IMR-90 (cell line): ENCODE data around the gene TMEM59. TPM values are rescaled to one million over a fixed set of nuclear protein-coding genes. Genes with fewer than 3 reads are reported as not detected.
"Not testable (repeated sequence)": the region's sequence is repeated elsewhere in the genome, so short reads cannot be mapped to it uniquely, and the experiment has no call there.

ENCODE experiments used
- ATAC-seq: fragments of 200-7000 bp; cut with Tn5 transposase; 2 replicates; pipeline ENCODE4 v1.9.1; 2020; ENCODE audit warnings: low read depth, mild to moderate bottlenecking, moderate library complexity
- BruUV-seq: library from RNA; stranded (reverse); fragments of 400-500 nt; replicated peaks from 2 replicates; lab custom pipeline; 2021; lab: Mats Ljungman, UMichigan
- CTCF ChIA-PET: fragments of 300-600 bp; formaldehyde crosslinking; extraction: SDS; loops from one replicate; lab custom pipeline; 2021; ENCODE audit warnings: antibody characterized with exemption; lab: Yijun Ruan, JAX
- POLR2A ChIA-PET: fragments of 300-600 bp; sonication (Branson Sonifier 250); formaldehyde crosslinking; loops from one replicate; lab custom pipeline; 2022; ENCODE audit warnings: antibody characterized with exemption; ENCODE audit not compliant: unreplicated experiment; lab: Charles Lee
- DNase-seq: peaks from one replicate; pipeline ENCODE4 v3.0.0; 2013
- H2AFZ ChIP-seq: replicated peaks from 2 replicates; pipeline ENCODE3; 2013; ENCODE audit warnings: low read length, mild to moderate bottlenecking; ENCODE audit not compliant: poor library complexity
- H2AK5ac ChIP-seq: 2 replicates; pipeline ENCODE4 v1.6.1; 2013; ENCODE audit warnings: low read depth, low read length, inconsistent platforms
- H2AK9ac ChIP-seq: replicated peaks from 2 replicates; pipeline ENCODE3; 2013; ENCODE audit warnings: mild to moderate bottlenecking, low read depth, low read length, moderate library complexity; ENCODE audit not compliant: poor library complexity
- H2BK120ac ChIP-seq: 2 replicates; pipeline ENCODE4 v1.6.1; 2013; ENCODE audit warnings: low read depth, low read length, inconsistent platforms
- H2BK15ac ChIP-seq: 3 replicates; pipeline ENCODE4 v1.6.1; 2013; ENCODE audit warnings: low read depth, low read length, inconsistent platforms
- H2BK20ac ChIP-seq: 2 replicates; pipeline ENCODE4 v1.6.1; 2013; ENCODE audit warnings: low read depth, mild to moderate bottlenecking, inconsistent platforms, low read length, moderate library complexity
- H2BK5ac ChIP-seq: 2 replicates; pipeline ENCODE4 v1.6.1; 2013; ENCODE audit warnings: mild to moderate bottlenecking, low read depth, low read length, inconsistent platforms; ENCODE audit not compliant: poor library complexity, severe bottlenecking
- H3K14ac ChIP-seq: replicated peaks from 2 replicates; pipeline ENCODE4 v1.6.1; 2013; ENCODE audit warnings: low read depth, low read length, inconsistent platforms
- H3K18ac ChIP-seq: 2 replicates; pipeline ENCODE4 v1.6.1; 2013; ENCODE audit warnings: low read depth, low read length, control low read depth
- H3K23ac ChIP-seq: 2 replicates; pipeline ENCODE4 v1.6.1; 2013; ENCODE audit warnings: low read depth, low read length, inconsistent platforms
- H3K27ac ChIP-seq: 2 replicates; pipeline ENCODE4 v1.5.1; 2013; ENCODE audit warnings: mild to moderate bottlenecking, control low read depth, low read length; ENCODE audit not compliant: insufficient read depth
- H3K27me3 ChIP-seq: 2 replicates; pipeline ENCODE4 v1.6.1; 2013; ENCODE audit warnings: low read length; ENCODE audit not compliant: control insufficient read depth, insufficient read depth
- H3K36me3 ChIP-seq: 2 replicates; pipeline ENCODE4 v1.6.1; 2013; ENCODE audit warnings: low read length, mixed read lengths; ENCODE audit not compliant: control insufficient read depth, insufficient read depth
- H3K4ac ChIP-seq: 2 replicates; pipeline ENCODE4 v1.6.1; 2013; ENCODE audit warnings: low read depth, low read length, inconsistent platforms
- H3K4me1 ChIP-seq: 2 replicates; pipeline ENCODE4 v1.6.1; 2013; ENCODE audit warnings: low read length, mixed read lengths; ENCODE audit not compliant: control insufficient read depth, insufficient read depth
- H3K4me2 ChIP-seq: 2 replicates; pipeline ENCODE4 v1.6.1; 2013; ENCODE audit warnings: low read depth, mild to moderate bottlenecking, control low read depth, low read length, moderate library complexity
- H3K4me3 ChIP-seq: 2 replicates; pipeline ENCODE4 v1.5.1; 2013; ENCODE audit warnings: low read depth, mild to moderate bottlenecking, control low read depth, low read length, moderate library complexity; ENCODE audit not compliant: insufficient read depth
- H3K56ac ChIP-seq: 2 replicates; pipeline ENCODE4 v1.6.1; 2013; ENCODE audit warnings: low read length, inconsistent platforms; ENCODE audit not compliant: insufficient read depth; ENCODE audit errors: extremely low read depth
- H3K79me1 ChIP-seq, 2 experiments: 2 replicates each; pipeline ENCODE4 v1.6.1; 2013; ENCODE audit warnings: low read length in 2 of 2, inconsistent platforms in 1 of 2, low read depth in 1 of 2
- H3K9ac ChIP-seq: 2 replicates; pipeline ENCODE4 v1.6.1; 2013; ENCODE audit warnings: low read depth, low read length, control low read depth
- H3K9me1 ChIP-seq: 2 replicates; pipeline ENCODE4 v1.6.1; 2013; ENCODE audit warnings: low read length, inconsistent platforms; ENCODE audit not compliant: insufficient read depth
- H3K9me3 ChIP-seq: 2 replicates; pipeline ENCODE4 v1.6.1; 2013; ENCODE audit warnings: low read length; ENCODE audit not compliant: control insufficient read depth, insufficient read depth
- H4K20me1 ChIP-seq: 2 replicates; pipeline ENCODE4 v1.6.1; 2013; ENCODE audit warnings: low read length, inconsistent platforms; ENCODE audit not compliant: insufficient read depth
- H4K5ac ChIP-seq: 2 replicates; pipeline ENCODE4 v1.6.1; 2013; ENCODE audit warnings: mild to moderate bottlenecking, low read depth, low read length, control low read depth
- H4K8ac ChIP-seq, 2 experiments: 2 replicates each; pipeline ENCODE4 v1.6.1; 2013; ENCODE audit warnings: low read depth in 2 of 2, low read length in 2 of 2, control low read depth in 1 of 2, inconsistent platforms in 1 of 2
- H4K91ac ChIP-seq: 2 replicates; pipeline ENCODE4 v1.6.1; 2013; ENCODE audit warnings: low read depth, low read length, inconsistent platforms; ENCODE audit not compliant: insufficient read depth
- WGBS, 2 experiments: methylation state at CpG; one replicate each; pipeline versions ENCODE4 v1.1.5 to v1.1.7; 2013; ENCODE audit warnings: missing lambda C conversion rate in 2 of 2; ENCODE audit not compliant: insufficient read length in 1 of 2; ENCODE audit errors: extremely low coverage in 2 of 2; 5-methylcytosine and 5-hydroxymethylcytosine counted together
- dilution Hi-C: fragments of 300-500 bp; cut with HindIII; formaldehyde crosslinking; loops from one replicate; pipeline ENCODE4 v1.14.3; 2018; ENCODE audit warnings: low sequenced_read_pairs; ENCODE audit not compliant: unreplicated experiment
- in situ Hi-C: fragments of 300-500 bp; cut with MboI; formaldehyde crosslinking; loops from 3 replicates; pipeline ENCODE4 v1.14.3; 2019; ENCODE audit warnings: low sequenced_read_pairs, inconsistent platforms, mixed read lengths
- intact Hi-C: fragments of 100-400 bp; cut with micrococcal nuclease; formaldehyde crosslinking; loops from 2 replicates; pipeline ENCODE4 v1.10.0; 2022
- polyA plus RNA-seq, 3 experiments: library from polyadenylated mRNA; depleted of rRNA; stranded (reverse); fragments of >200 nt; gene quantifications; 2 replicates each; pipeline ENCODE4 v1.2.3, GENCODE V29; 2012; ENCODE audit warnings: low replicate concordance in 1 of 3
- total RNA-seq: library from RNA; depleted of rRNA; stranded (reverse); fragments of >200 nt; gene quantifications from 2 replicates; pipeline ENCODE4 v1.2.3, GENCODE V29; 2012

Gene TMEM59
- total and polyA plus RNA-seq, 2 of the 4 experiments (the other 2 are of a cell fraction): 239 to 241 TPM

GRCh38 chr1:54094730-54095105 is 41.7 kb upstream of the TMEM59 start:
- H2BK5ac ChIP-seq, H3K4me1 ChIP-seq, H4K20me1 ChIP-seq, H3K14ac ChIP-seq, H2AK5ac ChIP-seq, H3K27me3 ChIP-seq, POLR2A ChIA-PET, H3K9me3 ChIP-seq, intact Hi-C loops, H3K27ac ChIP-seq, H3K4me3 ChIP-seq, H4K8ac ChIP-seq, CTCF ChIA-PET, ATAC-seq, DNase-seq, H3K9me1 ChIP-seq, H2BK15ac ChIP-seq, H4K5ac ChIP-seq, H4K91ac ChIP-seq, H2AK9ac ChIP-seq, H3K23ac ChIP-seq, H2AFZ ChIP-seq, H2BK20ac ChIP-seq, H3K36me3 ChIP-seq, H3K4ac ChIP-seq, H3K56ac ChIP-seq, BruUV-seq, dilution Hi-C loops, H3K79me1 ChIP-seq, H3K18ac ChIP-seq, H2BK120ac ChIP-seq, H3K4me2 ChIP-seq, H3K9ac ChIP-seq, in situ Hi-C loops: not testable (repeated sequence)
- WGBS, 2 experiments: no CpG with 5 or more reads among the region's 1 CpG
